Astrocyte (in vitro differentiated cells and primary cell): ENCODE results near the gene TNFRSF19. TPM values are rescaled to one million over a fixed set of nuclear protein-coding genes. Genes with fewer than 3 reads are reported as not detected.

ENCODE experiments used
- DNase-seq: peaks from one replicate; pipeline ENCODE4 v3.0.0-alpha.2; 2010; ENCODE audit warnings: low read depth
- FAIRE-seq: peaks from 2 replicates; lab custom pipeline; 2011; peaks lifted over from hg19 to GRCh38; lab: Jason Lieb, UNC
- H2AFZ ChIP-seq: 2 replicates; pipeline ENCODE4 v1.6.0; 2012; ENCODE audit warnings: low read depth, low read length, inconsistent platforms
- H3K27ac ChIP-seq: 2 replicates; pipeline ENCODE4 v1.5.1; 2011; ENCODE audit warnings: low read depth, low read length, inconsistent platforms
- H3K27me3 ChIP-seq: 2 replicates; pipeline ENCODE4 v1.6.0; 2011; ENCODE audit warnings: low read length, inconsistent platforms; ENCODE audit not compliant: insufficient read depth
- H3K36me3 ChIP-seq: 2 replicates; pipeline ENCODE4 v1.5.1; 2011; ENCODE audit warnings: low read length, inconsistent platforms; ENCODE audit not compliant: insufficient read depth
- H3K4me1 ChIP-seq: 2 replicates; pipeline ENCODE4 v1.5.1; 2011; ENCODE audit warnings: low read length, inconsistent platforms; ENCODE audit not compliant: insufficient read depth
- H3K4me2 ChIP-seq: 2 replicates; pipeline ENCODE4 v1.6.0; 2012; ENCODE audit warnings: low read length, inconsistent platforms
- H3K4me3 ChIP-seq: 2 replicates; pipeline ENCODE4 v1.5.1; 2011; ENCODE audit warnings: low read depth, mild to moderate bottlenecking, low read length, inconsistent platforms; ENCODE audit not compliant: insufficient read depth
- H3K79me2 ChIP-seq: 2 replicates; pipeline ENCODE4 v1.6.0; 2012; ENCODE audit warnings: mild to moderate bottlenecking, low read length, inconsistent platforms; ENCODE audit not compliant: insufficient read depth
- H3K9ac ChIP-seq: 2 replicates; pipeline ENCODE4 v1.6.0; 2012; ENCODE audit warnings: mild to moderate bottlenecking, low read length, inconsistent platforms
- H3K9me3 ChIP-seq: 2 replicates; pipeline ENCODE4 v1.5.1; 2012; ENCODE audit warnings: low read depth, mild to moderate bottlenecking, low read length, inconsistent platforms; ENCODE audit not compliant: insufficient read depth
- H4K20me1 ChIP-seq: 2 replicates; pipeline ENCODE4 v1.6.0; 2012; ENCODE audit warnings: low read length, inconsistent platforms; ENCODE audit not compliant: insufficient read depth
- H3K27ac Mint-ChIP-seq: one replicate; pipeline ENCODE4 v1.8.0; 2021; ENCODE audit warnings: mild to moderate bottlenecking, mixed read lengths; ENCODE audit not compliant: unreplicated experiment
- H3K27me3 Mint-ChIP-seq: one replicate; pipeline ENCODE4 v1.8.0; 2021; ENCODE audit warnings: low read depth, mixed read lengths; ENCODE audit not compliant: unreplicated experiment
- H3K36me3 Mint-ChIP-seq: one replicate; pipeline ENCODE4 v1.8.0; 2021; ENCODE audit warnings: low read depth, mixed read lengths; ENCODE audit not compliant: unreplicated experiment
- H3K4me1 Mint-ChIP-seq: one replicate; pipeline ENCODE4 v1.8.0; 2021; ENCODE audit warnings: low read depth, mixed read lengths; ENCODE audit not compliant: unreplicated experiment
- H3K4me3 Mint-ChIP-seq: one replicate; pipeline ENCODE4 v1.8.0; 2021; ENCODE audit warnings: mild to moderate bottlenecking, moderate library complexity, mixed read lengths; ENCODE audit not compliant: unreplicated experiment
- H3K9me3 Mint-ChIP-seq: one replicate; pipeline ENCODE4 v1.8.0; 2021; ENCODE audit warnings: mild to moderate bottlenecking, mixed read lengths; ENCODE audit not compliant: unreplicated experiment
- CTCF ChIP-seq: IDR thresholded peaks from 2 replicates; pipeline ENCODE4 v1.5.1; 2011; ENCODE audit warnings: low read depth, mild to moderate bottlenecking, inconsistent platforms, low read length, moderate library complexity; ENCODE audit not compliant: insufficient read depth
- EZH2 ChIP-seq: IDR thresholded peaks from 2 replicates; pipeline ENCODE4 v1.6.1; 2012; ENCODE audit warnings: mild to moderate bottlenecking, low read length, inconsistent platforms; ENCODE audit not compliant: insufficient read depth
- total RNA-seq: library from RNA; stranded (reverse); gene quantifications from 2 replicates; pipeline ENCODE4 v1.2.1, GENCODE V29; 2021

Gene TNFRSF19
- total RNA-seq, 1 donor from 2014 or later: 27.8 TPM

GRCh38 chr13:23724196-23724970, 154.2 kb downstream of the TNFRSF19 start:
- peaks cover 17% of the 10 kb centered on the region for H3K4me1 Mint-ChIP-seq
- no peaks in the 10 kb centered on the region for H3K27me3 Mint-ChIP-seq
- no peak for TF ChIP-seq EZH2
- TF ChIP-seq CTCF: no peak
- no peak for DNase-seq
- no peak overlapping the region for H3K4me3 Mint-ChIP-seq
- no peaks in the 10 kb centered on the region for H3K9me3 ChIP-seq
- no peak overlapping the region for H3K4me3 ChIP-seq
- no peak overlapping the region for H3K27ac Mint-ChIP-seq
- H4K20me1 ChIP-seq: no peaks in the 10 kb centered on the region
- H3K27me3 ChIP-seq: no peaks in the 10 kb centered on the region
- peak overlapping the region; percentile 24 for H3K9ac ChIP-seq
- peaks cover 1% of the 10 kb centered on the region for H3K9me3 Mint-ChIP-seq
- no peak overlapping the region for H2AFZ ChIP-seq
- H3K4me1 ChIP-seq: peaks cover 21% of the 10 kb centered on the region
- peak; percentile 78 for FAIRE-seq
- peaks cover 9% of the 10 kb centered on the region for H3K36me3 Mint-ChIP-seq
- peak overlapping the region; percentile 16 for H3K4me2 ChIP-seq
- no peaks in the 10 kb centered on the region for H3K36me3 ChIP-seq
- H3K79me2 ChIP-seq: no peaks in the 10 kb centered on the region
- H3K27ac ChIP-seq: peak overlapping the region; percentile 60

Other genes with a start within 250 kb of the TNFRSF19 start
- gene SACS, start 136.7 kb upstream of the TNFRSF19 start, total RNA-seq: 78.8 and 79.4 TPM in 2 replicates